HG02885 (cell line): Measurements from ENCODE around the gene ZMYND8.

ENCODE experiments used
- ATAC-seq: cut with Tn5 transposase; IDR thresholded peaks from one replicate; pipeline ENCODE4 v1.9.1; 2021; ENCODE audit warnings: mild to moderate bottlenecking; ENCODE audit not compliant: unreplicated experiment, poor library complexity

Gene ZMYND8

GRCh38 chr20:47235853-47236638, 120.5 kb downstream of the ZMYND8 start:
- no peak for ATAC-seq

- no peak for ATAC-seq
Observed at GRCh38 chr20:47235111-47235510, 121.4 kb downstream of the ZMYND8 start.

- ATAC-seq = no peak
Observed at GRCh38 chr20:47233333-47234188, 122.9 kb downstream of the ZMYND8 start.

- ATAC-seq = no peak
Observed at GRCh38 chr20:47232518-47232917, 124.0 kb downstream of the ZMYND8 start.

- ATAC-seq = no peak
Observed at GRCh38 chr20:47231382-47232039, 125.0 kb downstream of the ZMYND8 start.

GRCh38 chr20:47230811-47231256, 125.7 kb downstream of the ZMYND8 start:
- no peak for ATAC-seq

GRCh38 chr20:47228654-47229053, 127.8 kb downstream of the ZMYND8 start:
- ATAC-seq = no peak

GRCh38 chr20:47227576-47227975, 128.9 kb downstream of the ZMYND8 start:
- no peak for ATAC-seq

- ATAC-seq = no peak
Observed at GRCh38 chr20:47227119-47227518, 129.4 kb downstream of the ZMYND8 start.

- ATAC-seq = no peak
Observed at GRCh38 chr20:47225458-47225857, 131.0 kb downstream of the ZMYND8 start.

GRCh38 chr20:47224857-47225256, 131.6 kb downstream of the ZMYND8 start:
- no peak for ATAC-seq

GRCh38 chr20:47224300-47224791, 132.2 kb downstream of the ZMYND8 start:
- ATAC-seq = no peak

GRCh38 chr20:47223896-47224295, 132.6 kb downstream of the ZMYND8 start:
- ATAC-seq = no peak

- ATAC-seq = no peak
Observed at GRCh38 chr20:47222468-47223119, 133.9 kb downstream of the ZMYND8 start.

- ATAC-seq = no peak
Observed at GRCh38 chr20:47221036-47221625, 135.4 kb downstream of the ZMYND8 start.

- no peak for ATAC-seq
Observed at GRCh38 chr20:47220161-47220582, 136.3 kb downstream of the ZMYND8 start.

GRCh38 chr20:47217482-47218446, 138.7 kb downstream of the ZMYND8 start:
- ATAC-seq = no peak

- ATAC-seq = no peak
Observed at GRCh38 chr20:47216819-47217410, 139.6 kb downstream of the ZMYND8 start.
